Smooth muscle cell (in vitro differentiated cells): ENCODE measurements around the gene S1PR1. TPM values are rescaled to one million over a fixed set of nuclear protein-coding genes. Genes with fewer than 3 reads are reported as not detected.

ENCODE experiments used
- DNase-seq: peaks from one replicate; lab custom pipeline; 2025; ENCODE audit not compliant: unreplicated experiment; lab: John Stamatoyannopoulos, UW
- H2AFZ ChIP-seq: fragments of 200-600 bp; sonication (generic); 2 replicates; pipeline ENCODE4 v1.6.0; 2016; ENCODE audit warnings: antibody characterized with exemption, low read depth, mild to moderate bottlenecking
- H3F3A ChIP-seq: fragments of 200-600 bp; sonication (generic); 2 replicates; pipeline ENCODE4 v1.6.0; 2017; ENCODE audit warnings: antibody characterized with exemption, low read depth
- H3K27ac ChIP-seq: fragments of 200-600 bp; sonication (generic); 2 replicates; pipeline ENCODE4 v1.5.1; 2016; ENCODE audit warnings: low read depth, mild to moderate bottlenecking
- H3K27me3 ChIP-seq: fragments of 200-600 bp; sonication (generic); 2 replicates; pipeline ENCODE4 v1.6.1; 2016; ENCODE audit warnings: low read depth, mild to moderate bottlenecking
- H3K36me3 ChIP-seq: fragments of 200-600 bp; sonication (generic); 2 replicates; pipeline ENCODE4 v1.5.1; 2016; ENCODE audit warnings: low read depth
- H3K4me1 ChIP-seq: fragments of 200-600 bp; sonication (generic); 2 replicates; pipeline ENCODE4 v1.5.1; 2016; ENCODE audit warnings: low read depth
- H3K4me2 ChIP-seq: fragments of 200-600 bp; sonication (generic); 2 replicates; pipeline ENCODE4 v1.6.0; 2016; ENCODE audit warnings: mild to moderate bottlenecking
- H3K4me3 ChIP-seq: fragments of 200-600 bp; sonication (generic); 2 replicates; pipeline ENCODE4 v1.5.1; 2016; ENCODE audit warnings: mild to moderate bottlenecking
- H3K79me2 ChIP-seq: fragments of 200-600 bp; sonication (generic); 2 replicates; pipeline ENCODE4 v1.6.0; 2016; ENCODE audit warnings: low read depth, mild to moderate bottlenecking
- H3K9ac ChIP-seq: fragments of 200-600 bp; sonication (generic); 2 replicates; pipeline ENCODE4 v1.6.0; 2016; ENCODE audit warnings: low read depth
- H3K9me3 ChIP-seq: fragments of 200-600 bp; sonication (generic); replicated peaks from 2 replicates; pipeline ENCODE4 v1.5.1; 2016; ENCODE audit warnings: low read depth
- H4K20me1 ChIP-seq: fragments of 200-600 bp; sonication (generic); 2 replicates; pipeline ENCODE4 v1.6.0; 2016; ENCODE audit warnings: low read depth
- WGBS: methylation state at CpG from one replicate; pipeline ENCODE4 v1.1.7; 2016; ENCODE audit warnings: low lambda C conversion rate; 5-methylcytosine and 5-hydroxymethylcytosine counted together
- polyA plus RNA-seq: library from polyadenylated mRNA; unstranded; fragments of >200 nt; fragmentation: Nextera tagmentation; extraction: Ambion mirVana; gene quantifications from 2 replicates; pipeline ENCODE4 v1.2.1, GENCODE V29; 2016
- total RNA-seq: library from RNA; depleted of rRNA; stranded (reverse); fragments of >200 nt; gene quantifications from 2 replicates; pipeline ENCODE4 v1.2.3, GENCODE V29; 2014
- TF ChIP-seq, protein P1 (sequence below): fragments of 200-600 bp; sonication (generic); IDR thresholded peaks from 2 replicates; pipeline ENCODE4 v1.5.1; 2017; ENCODE audit warnings: borderline replicate concordance, mild to moderate bottlenecking, antibody characterized with exemption; ENCODE audit not compliant: insufficient read depth, poor library complexity, severe bottlenecking

S1PR1 gene
- total and polyA plus RNA-seq, 2 experiments from 2014 or later = 12.0 to 12.1 TPM

DNA sequence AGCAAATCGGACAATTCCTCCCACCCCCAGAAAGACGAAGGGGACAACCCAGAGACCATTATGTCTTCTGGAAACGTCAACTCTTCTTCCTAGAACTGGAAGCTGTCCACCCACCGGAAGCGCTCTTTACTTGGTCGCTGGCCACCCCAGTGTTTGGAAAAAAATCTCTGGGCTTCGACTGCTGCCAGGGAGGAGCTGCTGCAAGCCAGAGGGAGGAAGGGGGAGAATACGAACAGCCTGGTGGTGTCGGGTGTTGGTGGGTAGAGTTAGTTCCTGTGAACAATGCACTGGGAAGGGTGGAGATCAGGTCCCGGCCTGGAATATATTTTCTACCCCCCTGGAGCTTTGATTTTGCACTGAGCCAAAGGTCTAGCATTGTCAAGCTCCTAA, 3.2 kb downstream of the S1PR1 start:
- Histone ChIP-seq H3K4me2 (no peak overlapping the region), H3F3A (peaks cover 20% of the 10 kb centered on the region)
- WGBS = 93% methylated on average over 10 of the region's 10 CpGs

DNA sequence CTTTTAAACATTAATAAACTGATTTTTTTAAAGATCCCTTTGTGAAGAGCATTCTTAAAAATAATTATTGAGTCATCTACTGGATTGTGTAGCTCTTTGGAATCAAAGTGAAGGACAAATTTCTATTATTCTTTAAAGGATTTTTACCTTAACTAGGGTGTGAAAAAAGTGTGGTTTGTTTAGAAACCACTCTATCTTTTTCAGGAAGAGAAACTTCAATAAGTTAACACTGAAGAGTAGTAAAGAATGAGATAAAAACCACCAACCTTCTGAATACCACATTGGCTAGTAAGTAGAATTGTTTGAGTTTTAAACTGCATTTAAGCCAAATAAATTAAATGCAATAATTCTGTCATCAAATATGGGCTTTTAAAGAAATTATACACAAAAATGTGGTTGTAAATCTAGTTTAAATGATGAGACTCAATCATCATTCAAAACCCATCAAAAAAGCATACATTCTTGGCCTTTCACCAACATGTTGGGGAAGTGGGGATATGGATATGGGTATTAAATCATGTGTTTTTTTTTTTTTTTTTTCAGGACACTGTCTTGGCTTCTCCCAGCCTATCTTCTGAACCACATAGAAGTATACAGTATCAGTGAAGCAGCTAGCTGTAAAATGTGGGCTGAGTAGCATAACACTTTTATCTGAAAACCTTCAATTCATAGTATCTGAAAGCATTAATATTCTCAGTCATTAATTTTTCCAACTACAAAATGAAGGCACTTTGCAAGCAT, 4.8 kb downstream of the S1PR1 start:
- H3K27me3 ChIP-seq = no peaks in the 10 kb centered on the region

More for the DNA sequence above, 3.2 kb downstream of the S1PR1 start:
- H4K20me1 ChIP-seq = no peaks in the 10 kb centered on the region
- no peak overlapping the region for H2AFZ ChIP-seq
- no peak overlapping the region for H3K4me3 ChIP-seq
- peaks cover 22% of the 10 kb centered on the region for H3K4me1 ChIP-seq
- DNase-seq = no peak
- no peak overlapping the region for H3K27ac ChIP-seq
- TF ChIP-seq, protein P1, sequence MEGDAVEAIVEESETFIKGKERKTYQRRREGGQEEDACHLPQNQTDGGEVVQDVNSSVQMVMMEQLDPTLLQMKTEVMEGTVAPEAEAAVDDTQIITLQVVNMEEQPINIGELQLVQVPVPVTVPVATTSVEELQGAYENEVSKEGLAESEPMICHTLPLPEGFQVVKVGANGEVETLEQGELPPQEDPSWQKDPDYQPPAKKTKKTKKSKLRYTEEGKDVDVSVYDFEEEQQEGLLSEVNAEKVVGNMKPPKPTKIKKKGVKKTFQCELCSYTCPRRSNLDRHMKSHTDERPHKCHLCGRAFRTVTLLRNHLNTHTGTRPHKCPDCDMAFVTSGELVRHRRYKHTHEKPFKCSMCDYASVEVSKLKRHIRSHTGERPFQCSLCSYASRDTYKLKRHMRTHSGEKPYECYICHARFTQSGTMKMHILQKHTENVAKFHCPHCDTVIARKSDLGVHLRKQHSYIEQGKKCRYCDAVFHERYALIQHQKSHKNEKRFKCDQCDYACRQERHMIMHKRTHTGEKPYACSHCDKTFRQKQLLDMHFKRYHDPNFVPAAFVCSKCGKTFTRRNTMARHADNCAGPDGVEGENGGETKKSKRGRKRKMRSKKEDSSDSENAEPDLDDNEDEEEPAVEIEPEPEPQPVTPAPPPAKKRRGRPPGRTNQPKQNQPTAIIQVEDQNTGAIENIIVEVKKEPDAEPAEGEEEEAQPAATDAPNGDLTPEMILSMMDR = no peak
- no peaks in the 10 kb centered on the region for H3K36me3 ChIP-seq
- H3K9ac ChIP-seq = no peak overlapping the region
- no peaks in the 10 kb centered on the region for H3K27me3 ChIP-seq
- H3K79me2 ChIP-seq = peaks cover 7% of the 10 kb centered on the region
- H3K9me3 ChIP-seq = no peaks in the 10 kb centered on the region

DNA sequence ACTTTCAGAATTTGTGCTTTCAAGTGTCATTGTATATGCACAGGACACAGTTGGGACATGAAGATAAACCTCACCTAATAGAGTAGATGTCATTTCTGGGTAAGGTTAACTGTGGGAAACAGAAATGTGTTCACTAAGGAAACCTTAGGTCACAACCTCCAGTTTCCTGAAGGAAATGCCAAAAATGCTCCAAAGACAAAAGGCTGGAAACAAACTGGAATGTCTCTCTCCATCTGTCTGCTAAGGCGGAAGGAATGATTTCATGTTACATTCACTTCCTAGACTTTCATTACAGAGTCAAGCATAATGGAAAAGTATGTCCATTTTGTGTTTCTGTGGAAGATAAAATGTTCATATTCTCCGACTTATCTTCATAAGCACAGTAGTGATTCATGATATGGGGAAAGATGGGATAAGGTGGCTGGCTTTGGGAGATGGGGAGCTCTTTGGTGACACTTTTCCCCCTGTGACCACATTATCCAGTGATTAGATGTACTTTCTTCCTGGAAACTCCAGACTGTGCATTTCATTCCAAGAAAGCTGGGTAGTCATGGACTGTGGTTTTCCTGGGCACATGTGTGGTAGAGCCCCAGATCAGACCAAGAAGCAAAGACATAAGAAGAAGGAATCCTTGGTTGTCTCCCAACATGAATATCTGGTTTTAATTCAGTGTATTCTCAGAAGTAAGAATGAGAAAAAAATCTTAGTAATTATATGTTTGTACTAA, 5.7 kb downstream of the S1PR1 start:
- 32% methylated on average over 2 of the region's 2 CpGs for WGBS
- peaks cover 7% of the 10 kb centered on the region for H3K79me2 ChIP-seq
- H2AFZ ChIP-seq = no peak overlapping the region
- H3K27me3 ChIP-seq = no peaks in the 10 kb centered on the region
- H3F3A ChIP-seq = peaks cover 20% of the 10 kb centered on the region
- no peak overlapping the region for H3K9ac ChIP-seq
- no peaks in the 10 kb centered on the region for H4K20me1 ChIP-seq
- peak overlapping the region; percentile 57 for H3K27ac ChIP-seq
- DNase-seq = no peak
- H3K36me3 ChIP-seq = no peaks in the 10 kb centered on the region
- H3K4me1 ChIP-seq = peaks cover 15% of the 10 kb centered on the region
- no peaks in the 10 kb centered on the region for H3K9me3 ChIP-seq
- TF ChIP-seq, protein P1 = no peak
- H3K4me2 ChIP-seq = peak overlapping the region; percentile 56
- H3K4me3 ChIP-seq = no peak overlapping the region

More for the DNA sequence above, 4.8 kb downstream of the S1PR1 start:
- Histone ChIP-seq H3K9me3 (no peaks in the 10 kb centered on the region), H3K27ac (peak overlapping the region; percentile 57), H3K4me3 (no peak overlapping the region), H4K20me1 (no peaks in the 10 kb centered on the region), H3K4me2 (peak overlapping the region; percentile 56), H3K9ac (no peak overlapping the region), H3K36me3 (no peaks in the 10 kb centered on the region), H3F3A (peaks cover 20% of the 10 kb centered on the region), H2AFZ (no peak overlapping the region), H3K79me2 (peaks cover 7% of the 10 kb centered on the region), H3K4me1 (peaks cover 15% of the 10 kb centered on the region)
- DNase-seq = no peak
- TF ChIP-seq, protein P1 = no peak

DNA sequence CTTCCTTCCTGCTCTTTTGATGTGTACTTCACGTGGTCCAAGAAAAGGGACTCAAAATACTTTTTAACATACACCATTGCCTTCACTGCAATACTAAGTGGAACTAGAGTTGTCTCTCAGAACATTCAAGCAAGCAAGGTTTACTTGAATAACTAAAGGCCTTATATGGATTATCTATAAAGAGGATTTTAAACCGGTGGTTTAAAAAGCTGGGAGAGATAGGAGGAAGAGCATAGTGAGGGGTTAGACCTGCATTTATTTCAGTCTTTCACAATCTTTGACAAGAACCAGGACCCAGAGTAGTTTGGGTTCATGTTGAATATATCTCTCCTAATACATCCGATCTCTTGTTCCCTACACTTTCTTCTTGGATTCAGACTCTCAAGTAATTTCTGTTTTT, 6.9 kb downstream of the S1PR1 start:
- Histone ChIP-seq H3K4me3 (no peak overlapping the region), H3K4me2 (peak overlapping the region; percentile 56), H3K36me3 (no peaks in the 10 kb centered on the region), H3K9ac (no peak overlapping the region), H4K20me1 (no peaks in the 10 kb centered on the region), H3K27me3 (no peaks in the 10 kb centered on the region), H2AFZ (no peak overlapping the region), H3F3A (peaks cover 20% of the 10 kb centered on the region), H3K27ac (peak overlapping the region; percentile 34), H3K4me1 (peaks cover 8% of the 10 kb centered on the region), H3K9me3 (no peaks in the 10 kb centered on the region), H3K79me2 (peaks cover 7% of the 10 kb centered on the region)
- no peak for DNase-seq
- 29% methylated on average over 3 of the region's 3 CpGs for WGBS
- TF ChIP-seq, protein P1 = no peak
